Neural cell (in vitro differentiated cells): ENCODE data around the gene PRR11. TPM values are rescaled to one million over a fixed set of nuclear protein-coding genes. Genes with fewer than 3 reads are reported as not detected.
"Not testable (repeated sequence)": the region's sequence is repeated elsewhere in the genome, so short reads cannot be mapped to it uniquely, and the experiment has no call there.

Experiments
- H2AFZ ChIP-seq: fragments of 200-600, 300-800 bp; sonication (generic), shearing (Covaris generic); 2 replicates; pipeline ENCODE4 v1.6.0; 2014; ENCODE audit warnings: low read depth, mild to moderate bottlenecking, antibody characterized with exemption, low read length, moderate library complexity
- H3F3A ChIP-seq: fragments of 200-600 bp; shearing (Covaris generic); 2 replicates; pipeline ENCODE4 v1.6.1; 2016; ENCODE audit warnings: mild to moderate bottlenecking, moderate library complexity, mixed read lengths, antibody characterized with exemption, low read length; ENCODE audit not compliant: insufficient read depth, poor library complexity, severe bottlenecking
- H3K27ac ChIP-seq: fragments of 200-600, 300-800 bp; sonication (generic), shearing (Covaris generic); 2 replicates; pipeline ENCODE4 v1.5.1; 2014; ENCODE audit warnings: mild to moderate bottlenecking, low read length, moderate library complexity
- H3K27me3 ChIP-seq: fragments of 300-800, 200-600 bp; sonication (generic), shearing (Covaris generic); 2 replicates; pipeline ENCODE4 v1.6.0; 2014; ENCODE audit warnings: mild to moderate bottlenecking, low read depth, low read length, moderate library complexity; ENCODE audit not compliant: insufficient read depth
- H3K36me3 ChIP-seq: fragments of 300-800, 200-600 bp; sonication (generic), shearing (Covaris generic); 2 replicates; pipeline ENCODE4 v1.5.1; 2014; ENCODE audit warnings: mild to moderate bottlenecking, antibody characterized with exemption, low read length, moderate library complexity; ENCODE audit not compliant: insufficient read depth
- H3K4me2 ChIP-seq: fragments of 300-800, 200-600 bp; sonication (generic), shearing (Covaris generic); 2 replicates; pipeline ENCODE4 v1.6.0; 2014; ENCODE audit warnings: mild to moderate bottlenecking, low read length
- H3K4me3 ChIP-seq: fragments of 300-800, 200-600 bp; sonication (generic), shearing (Covaris generic); 2 replicates; pipeline ENCODE4 v1.5.1; 2014; ENCODE audit warnings: mild to moderate bottlenecking, low read length, moderate library complexity
- H3K79me2 ChIP-seq: fragments of 200-600 bp; shearing (Covaris generic); replicated peaks from 2 replicates; pipeline ENCODE4 v1.6.0; 2014; ENCODE audit warnings: mild to moderate bottlenecking, low read length, moderate library complexity; ENCODE audit not compliant: insufficient read depth
- H3K9ac ChIP-seq: fragments of 300-800, 200-600 bp; sonication (generic), shearing (Covaris generic); 2 replicates; pipeline ENCODE4 v1.6.1; 2016; ENCODE audit warnings: mild to moderate bottlenecking, low read length, mixed read lengths
- H3K9me2 ChIP-seq: fragments of 200-600 bp; shearing (Covaris generic); 2 replicates; pipeline ENCODE4 v1.6.1; 2016; ENCODE audit warnings: mild to moderate bottlenecking, low read length, mixed read lengths; ENCODE audit not compliant: insufficient read depth
- H3K9me3 ChIP-seq: fragments of 200-600, 300-800 bp; sonication (generic), shearing (Covaris generic); 2 replicates; pipeline ENCODE4 v1.6.1; 2016; ENCODE audit warnings: mild to moderate bottlenecking, mixed run types, low read length, moderate library complexity, mixed read lengths
- H4K20me1 ChIP-seq: fragments of 200-600 bp; shearing (Covaris generic); 2 replicates; pipeline ENCODE4 v1.6.1; 2016; ENCODE audit warnings: mild to moderate bottlenecking, mixed run types; ENCODE audit not compliant: insufficient read depth
- CTCF ChIP-seq: fragments of 450-650 bp; IDR thresholded peaks from 2 replicates; pipeline ENCODE4 v1.5.1; 2014; ENCODE audit warnings: antibody characterized with exemption, mild to moderate bottlenecking, moderate library complexity; ENCODE audit not compliant: poor library complexity, severe bottlenecking
- EP300 ChIP-seq: fragments of 450-650 bp; conservative IDR thresholded peaks from 2 replicates; pipeline ENCODE4 v1.6.1; 2014; ENCODE audit warnings: antibody characterized with exemption, mild to moderate bottlenecking, moderate library complexity; ENCODE audit not compliant: poor library complexity, severe bottlenecking
- EZH2 ChIP-seq: fragments of 200-600, 300-800 bp; shearing (Covaris generic), sonication (generic); IDR thresholded peaks from 2 replicates; pipeline ENCODE4 v1.6.1; 2014; ENCODE audit warnings: antibody characterized with exemption, low read length, borderline replicate concordance, mild to moderate bottlenecking; ENCODE audit not compliant: insufficient read depth, poor library complexity, severe bottlenecking
- MXI1 ChIP-seq: fragments of 450-650 bp; conservative IDR thresholded peaks from 2 replicates; pipeline ENCODE4 v1.6.1; 2014; ENCODE audit warnings: antibody characterized with exemption, mild to moderate bottlenecking; ENCODE audit not compliant: poor library complexity, severe bottlenecking
- POLR2AphosphoS5 ChIP-seq: IDR thresholded peaks from 2 replicates; pipeline ENCODE4 v1.6.1; 2012
- RAD21 ChIP-seq: fragments of 450-650 bp; conservative IDR thresholded peaks from 2 replicates; pipeline ENCODE4 v1.6.1; 2014; ENCODE audit warnings: antibody characterized with exemption, mild to moderate bottlenecking, moderate library complexity
- REST ChIP-seq: IDR thresholded peaks from 2 replicates; pipeline ENCODE4 v1.6.1; 2012; ENCODE audit warnings: borderline replicate concordance
- SMC3 ChIP-seq: fragments of 450-650 bp; conservative IDR thresholded peaks from 2 replicates; pipeline ENCODE4 v1.6.1; 2014; ENCODE audit warnings: antibody characterized with exemption, mild to moderate bottlenecking, moderate library complexity; ENCODE audit not compliant: poor library complexity
- TAF1 ChIP-seq: IDR thresholded peaks from 2 replicates; pipeline ENCODE4 v1.6.1; 2012; ENCODE audit warnings: low read depth
- polyA plus RNA-seq: library from polyadenylated mRNA; depleted of rRNA; stranded (reverse); fragments of >200 nt; gene quantifications from 2 replicates; pipeline ENCODE4 v1.2.3, GENCODE V29; 2014

Gene PRR11
- polyA plus RNA-seq, 1 donor from 2014 or later = 0.22 TPM

DNA sequence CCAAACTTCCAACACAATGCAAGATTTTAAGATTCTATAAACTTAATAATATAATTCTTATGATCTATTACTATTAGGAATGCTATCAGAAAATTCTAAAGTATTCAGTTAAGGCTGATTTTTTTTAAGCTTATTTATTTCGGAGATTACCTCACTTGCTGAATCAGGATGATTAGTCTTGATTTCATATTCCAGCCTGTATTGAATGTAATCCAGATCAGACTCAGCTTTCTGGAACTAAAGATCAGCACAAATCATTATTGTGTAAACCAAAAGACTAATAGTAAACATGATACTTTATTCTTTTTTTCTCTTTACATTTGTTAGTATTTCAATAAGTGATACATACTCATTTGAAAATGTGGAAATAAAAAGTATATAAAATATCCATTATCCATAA lies 24.4 kb upstream of the PRR11 start:
- Histone ChIP-seq H3K9me2 (no peaks in the 10 kb centered on the region), H3K27me3 (no peaks in the 10 kb centered on the region), H3K9me3 (no peaks in the 10 kb centered on the region), H3K36me3 (no peaks in the 10 kb centered on the region), H3K4me3 (no peak overlapping the region), H3F3A (no peaks in the 10 kb centered on the region), H3K27ac (no peak overlapping the region), H3K79me2 (peaks cover 54% of the 10 kb centered on the region), H3K9ac (no peak overlapping the region), H3K4me2 (no peak overlapping the region), H4K20me1 (no peaks in the 10 kb centered on the region), H2AFZ (no peak overlapping the region)
- no peak for TF ChIP-seq RAD21
- TF ChIP-seq EP300 = no peak
- TF ChIP-seq CTCF = no peak
- TF ChIP-seq POLR2AphosphoS5 = no peak
- no peak for TF ChIP-seq TAF1

- not testable (repeated sequence) for H3F3A ChIP-seq, H3K9me3 ChIP-seq, H3K4me3 ChIP-seq, H3K27ac ChIP-seq, H3K4me2 ChIP-seq, H2AFZ ChIP-seq, H3K36me3 ChIP-seq, H4K20me1 ChIP-seq, H3K9ac ChIP-seq, H3K27me3 ChIP-seq, H3K9me2 ChIP-seq
- peaks cover 88% of the 10 kb centered on the region for H3K79me2 ChIP-seq
These were observed 17.2 kb upstream of the PRR11 start for GRCh38 chr17:59138339-59138738.

DNA sequence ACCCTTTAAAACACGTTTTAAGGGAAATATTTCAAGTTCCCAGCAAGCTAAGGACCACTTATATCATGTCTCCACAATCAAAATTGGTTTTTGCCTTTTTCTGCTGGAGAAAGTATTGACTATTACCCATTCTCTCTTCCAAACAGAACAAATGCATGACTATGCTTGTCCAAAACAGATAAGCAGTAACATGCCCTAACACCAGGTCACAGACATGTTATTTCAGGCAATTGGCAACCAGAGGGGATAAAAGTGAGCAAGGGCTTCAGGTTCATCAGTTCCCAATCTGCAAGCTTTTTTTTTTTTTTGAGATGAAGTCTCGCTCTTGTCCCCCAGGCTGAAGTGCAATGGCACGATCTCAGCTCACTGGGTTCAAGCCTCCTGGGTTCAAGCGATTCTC lies 15.6 kb upstream of the PRR11 start:
- TF ChIP-seq POLR2AphosphoS5 (no peak), EZH2 (no peak), SMC3 (no peak), REST (no peak), MXI1 (no peak), CTCF (no peak), EP300 (no peak), TAF1 (no peak), RAD21 (no peak)
- no peak overlapping the region for H2AFZ ChIP-seq

More for the DNA sequence above, 15.6 kb upstream of the PRR11 start:
- Histone ChIP-seq H3K9ac (no peak overlapping the region), H3K27ac (no peak overlapping the region), H3K79me2 (peaks cover 88% of the 10 kb centered on the region), H3K36me3 (no peaks in the 10 kb centered on the region), H3K9me3 (no peaks in the 10 kb centered on the region), H3K4me3 (no peak overlapping the region), H3K4me2 (no peak overlapping the region), H3K27me3 (no peaks in the 10 kb centered on the region), H3K9me2 (no peaks in the 10 kb centered on the region), H4K20me1 (no peaks in the 10 kb centered on the region), H3F3A (no peaks in the 10 kb centered on the region)
